K562 (cell line): ENCODE results near the gene ATG4D. TPM values are rescaled to one million over a fixed set of nuclear protein-coding genes. Genes with fewer than 3 reads are reported as not detected.

Experiments used
- BCOR ChIP-seq: fragments of 450-650 bp; IDR thresholded peaks from 2 replicates; pipeline ENCODE4 v1.6.1; 2016
- CREB5 ChIP-seq: fragments of 250-450 bp; sonication (Bioruptor Pico); IDR thresholded peaks from 2 replicates; pipeline ENCODE4 v1.5.0; 2020; ENCODE audit warnings: mild to moderate bottlenecking
- MCM5 ChIP-seq: fragments of 450-650 bp; IDR thresholded peaks from 2 replicates; pipeline ENCODE4 v1.6.1; 2016; ENCODE audit warnings: low read depth
- MTA3 ChIP-seq: fragments of 450-650 bp; formaldehyde crosslinking; IDR thresholded peaks from 2 replicates; pipeline ENCODE4 v1.6.1; 2017; ENCODE audit warnings: mild to moderate bottlenecking, borderline replicate concordance
- NFYB ChIP-seq: IDR thresholded peaks from 2 replicates; pipeline ENCODE4 v1.6.1; 2011; ENCODE audit warnings: mild to moderate bottlenecking, moderate library complexity; ENCODE audit not compliant: insufficient read length; ENCODE audit errors: extremely low read depth
- SMARCB1 ChIP-seq: IDR thresholded peaks from 2 replicates; pipeline ENCODE4 v1.6.1; 2011; ENCODE audit warnings: improper control_type of control experiment, low read depth; ENCODE audit not compliant: insufficient read length
- ZBTB49 ChIP-seq: sonication (generic); formaldehyde crosslinking; IDR thresholded peaks from 2 replicates; pipeline ENCODE4 v1.8.0; 2022; ENCODE audit warnings: missing genetic modification reagents, mild to moderate bottlenecking, borderline replicate concordance
- polyA plus RNA-seq, 8 experiments: library from polyadenylated mRNA; depleted of rRNA in 4 of 8; stranded (reverse) in 5 of 8; unstranded in 3 of 8; fragments of >200 nt; fragmentation: Nextera tagmentation in 2 of 8; fragmentation: Illumina TruSeq in 1 of 8; extraction: Ambion mirVana in 2 of 8; extraction: Trizol in 1 of 8; gene quantifications; 2 replicates each; pipeline versions ENCODE4 v1.2.1 to v1.2.3, GENCODE V29; 2011 to 2014; ENCODE audit warnings: inconsistent platforms in 1 of 8, missing spikeins in 1 of 8
- total RNA-seq, 7 experiments: library from RNA; depleted of rRNA in 6 of 7; stranded (reverse); fragments of >200 nt in 6 of 7; fragmentation: Illumina TruSeq in 2 of 7; extraction: Trizol in 2 of 7; gene quantifications; 2 replicates each; pipeline versions ENCODE4 v1.2.1 to v1.2.3, GENCODE V29; 2011 to 2021; ENCODE audit warnings: low replicate concordance in 1 of 7
- TF ChIP-seq, protein P1 (sequence below): sonication (generic); formaldehyde crosslinking; IDR thresholded peaks from 2 replicates; pipeline ENCODE4 v1.8.0; 2022; ENCODE audit warnings: mild to moderate bottlenecking, missing genetic modification reagents
- TF ChIP-seq, protein P2 (sequence below): sonication (generic); formaldehyde crosslinking; IDR thresholded peaks from 2 replicates; pipeline ENCODE4 v1.8.0; 2023; ENCODE audit warnings: missing genetic modification reagents, mild to moderate bottlenecking, borderline replicate concordance
- TF ChIP-seq, protein P3 (sequence below): fragments of 450-650 bp; formaldehyde crosslinking; IDR thresholded peaks from 2 replicates; pipeline ENCODE4 v1.4.0; 2020; ENCODE audit warnings: mild to moderate bottlenecking, moderate library complexity

ATG4D gene
- total and polyA plus RNA-seq, 9 of the 15 experiments (the other 6 are each of a cell fraction or from before 2014, with no cell fraction given), result 0.51 to 66.1 (median 22.9) TPM

DNA sequence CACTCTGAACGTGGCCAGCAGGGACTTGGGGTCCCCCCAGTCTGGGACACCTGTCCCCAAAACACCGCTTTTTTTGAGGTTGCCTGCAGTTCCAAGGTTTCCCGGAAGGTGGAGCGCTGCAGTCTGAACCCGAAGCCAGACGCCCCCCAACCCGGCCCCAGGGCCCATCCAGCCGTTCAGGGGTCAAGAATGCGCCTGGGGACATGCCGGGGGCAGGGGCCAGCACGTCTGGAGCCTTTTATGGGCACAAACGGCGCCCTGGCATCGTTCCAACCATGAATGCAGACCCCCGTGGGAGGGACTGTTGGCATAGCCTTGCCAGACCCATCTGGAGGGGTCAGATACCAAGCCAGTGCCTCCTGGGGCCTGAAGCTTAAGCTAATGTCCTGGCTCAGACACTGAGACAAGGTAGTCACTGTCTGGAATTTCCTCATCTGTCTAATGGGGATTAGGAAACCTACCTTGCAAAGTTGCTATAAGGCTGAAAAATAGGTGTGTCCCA, 33.4 kb upstream of the ATG4D start (continued):
- TF ChIP-seq, protein P1, sequence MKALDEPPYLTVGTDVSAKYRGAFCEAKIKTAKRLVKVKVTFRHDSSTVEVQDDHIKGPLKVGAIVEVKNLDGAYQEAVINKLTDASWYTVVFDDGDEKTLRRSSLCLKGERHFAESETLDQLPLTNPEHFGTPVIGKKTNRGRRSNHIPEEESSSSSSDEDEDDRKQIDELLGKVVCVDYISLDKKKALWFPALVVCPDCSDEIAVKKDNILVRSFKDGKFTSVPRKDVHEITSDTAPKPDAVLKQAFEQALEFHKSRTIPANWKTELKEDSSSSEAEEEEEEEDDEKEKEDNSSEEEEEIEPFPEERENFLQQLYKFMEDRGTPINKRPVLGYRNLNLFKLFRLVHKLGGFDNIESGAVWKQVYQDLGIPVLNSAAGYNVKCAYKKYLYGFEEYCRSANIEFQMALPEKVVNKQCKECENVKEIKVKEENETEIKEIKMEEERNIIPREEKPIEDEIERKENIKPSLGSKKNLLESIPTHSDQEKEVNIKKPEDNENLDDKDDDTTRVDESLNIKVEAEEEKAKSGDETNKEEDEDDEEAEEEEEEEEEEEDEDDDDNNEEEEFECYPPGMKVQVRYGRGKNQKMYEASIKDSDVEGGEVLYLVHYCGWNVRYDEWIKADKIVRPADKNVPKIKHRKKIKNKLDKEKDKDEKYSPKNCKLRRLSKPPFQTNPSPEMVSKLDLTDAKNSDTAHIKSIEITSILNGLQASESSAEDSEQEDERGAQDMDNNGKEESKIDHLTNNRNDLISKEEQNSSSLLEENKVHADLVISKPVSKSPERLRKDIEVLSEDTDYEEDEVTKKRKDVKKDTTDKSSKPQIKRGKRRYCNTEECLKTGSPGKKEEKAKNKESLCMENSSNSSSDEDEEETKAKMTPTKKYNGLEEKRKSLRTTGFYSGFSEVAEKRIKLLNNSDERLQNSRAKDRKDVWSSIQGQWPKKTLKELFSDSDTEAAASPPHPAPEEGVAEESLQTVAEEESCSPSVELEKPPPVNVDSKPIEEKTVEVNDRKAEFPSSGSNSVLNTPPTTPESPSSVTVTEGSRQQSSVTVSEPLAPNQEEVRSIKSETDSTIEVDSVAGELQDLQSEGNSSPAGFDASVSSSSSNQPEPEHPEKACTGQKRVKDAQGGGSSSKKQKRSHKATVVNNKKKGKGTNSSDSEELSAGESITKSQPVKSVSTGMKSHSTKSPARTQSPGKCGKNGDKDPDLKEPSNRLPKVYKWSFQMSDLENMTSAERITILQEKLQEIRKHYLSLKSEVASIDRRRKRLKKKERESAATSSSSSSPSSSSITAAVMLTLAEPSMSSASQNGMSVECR (CRISPR knock-in tag), result no peak
- TF ChIP-seq NFYB (no peak), ZBTB49 (CRISPR knock-in tag) (no peak), BCOR (no peak), SMARCB1 (no peak), MCM5 (no peak), MTA3 (0 out of 2 replicates have a peak, but pooled peaks have one; percentile 42), CREB5 (CRISPR knock-in tag) (no peak)
- TF ChIP-seq, protein P2, sequence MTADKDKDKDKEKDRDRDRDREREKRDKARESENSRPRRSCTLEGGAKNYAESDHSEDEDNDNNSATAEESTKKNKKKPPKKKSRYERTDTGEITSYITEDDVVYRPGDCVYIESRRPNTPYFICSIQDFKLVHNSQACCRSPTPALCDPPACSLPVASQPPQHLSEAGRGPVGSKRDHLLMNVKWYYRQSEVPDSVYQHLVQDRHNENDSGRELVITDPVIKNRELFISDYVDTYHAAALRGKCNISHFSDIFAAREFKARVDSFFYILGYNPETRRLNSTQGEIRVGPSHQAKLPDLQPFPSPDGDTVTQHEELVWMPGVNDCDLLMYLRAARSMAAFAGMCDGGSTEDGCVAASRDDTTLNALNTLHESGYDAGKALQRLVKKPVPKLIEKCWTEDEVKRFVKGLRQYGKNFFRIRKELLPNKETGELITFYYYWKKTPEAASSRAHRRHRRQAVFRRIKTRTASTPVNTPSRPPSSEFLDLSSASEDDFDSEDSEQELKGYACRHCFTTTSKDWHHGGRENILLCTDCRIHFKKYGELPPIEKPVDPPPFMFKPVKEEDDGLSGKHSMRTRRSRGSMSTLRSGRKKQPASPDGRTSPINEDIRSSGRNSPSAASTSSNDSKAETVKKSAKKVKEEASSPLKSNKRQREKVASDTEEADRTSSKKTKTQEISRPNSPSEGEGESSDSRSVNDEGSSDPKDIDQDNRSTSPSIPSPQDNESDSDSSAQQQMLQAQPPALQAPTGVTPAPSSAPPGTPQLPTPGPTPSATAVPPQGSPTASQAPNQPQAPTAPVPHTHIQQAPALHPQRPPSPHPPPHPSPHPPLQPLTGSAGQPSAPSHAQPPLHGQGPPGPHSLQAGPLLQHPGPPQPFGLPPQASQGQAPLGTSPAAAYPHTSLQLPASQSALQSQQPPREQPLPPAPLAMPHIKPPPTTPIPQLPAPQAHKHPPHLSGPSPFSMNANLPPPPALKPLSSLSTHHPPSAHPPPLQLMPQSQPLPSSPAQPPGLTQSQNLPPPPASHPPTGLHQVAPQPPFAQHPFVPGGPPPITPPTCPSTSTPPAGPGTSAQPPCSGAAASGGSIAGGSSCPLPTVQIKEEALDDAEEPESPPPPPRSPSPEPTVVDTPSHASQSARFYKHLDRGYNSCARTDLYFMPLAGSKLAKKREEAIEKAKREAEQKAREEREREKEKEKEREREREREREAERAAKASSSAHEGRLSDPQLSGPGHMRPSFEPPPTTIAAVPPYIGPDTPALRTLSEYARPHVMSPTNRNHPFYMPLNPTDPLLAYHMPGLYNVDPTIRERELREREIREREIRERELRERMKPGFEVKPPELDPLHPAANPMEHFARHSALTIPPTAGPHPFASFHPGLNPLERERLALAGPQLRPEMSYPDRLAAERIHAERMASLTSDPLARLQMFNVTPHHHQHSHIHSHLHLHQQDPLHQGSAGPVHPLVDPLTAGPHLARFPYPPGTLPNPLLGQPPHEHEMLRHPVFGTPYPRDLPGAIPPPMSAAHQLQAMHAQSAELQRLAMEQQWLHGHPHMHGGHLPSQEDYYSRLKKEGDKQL (CRISPR knock-in tag), result no peak
- TF ChIP-seq, protein P3, sequence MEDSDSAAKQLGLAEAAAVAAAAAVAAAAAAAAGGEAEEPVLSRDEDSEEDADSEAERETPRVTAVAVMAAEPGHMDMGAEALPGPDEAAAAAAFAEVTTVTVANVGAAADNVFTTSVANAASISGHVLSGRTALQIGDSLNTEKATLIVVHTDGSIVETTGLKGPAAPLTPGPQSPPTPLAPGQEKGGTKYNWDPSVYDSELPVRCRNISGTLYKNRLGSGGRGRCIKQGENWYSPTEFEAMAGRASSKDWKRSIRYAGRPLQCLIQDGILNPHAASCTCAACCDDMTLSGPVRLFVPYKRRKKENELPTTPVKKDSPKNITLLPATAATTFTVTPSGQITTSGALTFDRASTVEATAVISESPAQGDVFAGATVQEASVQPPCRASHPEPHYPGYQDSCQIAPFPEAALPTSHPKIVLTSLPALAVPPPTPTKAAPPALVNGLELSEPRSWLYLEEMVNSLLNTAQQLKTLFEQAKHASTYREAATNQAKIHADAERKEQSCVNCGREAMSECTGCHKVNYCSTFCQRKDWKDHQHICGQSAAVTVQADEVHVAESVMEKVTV (CRISPR knock-in tag), result no peak
